Measurements from ENCODE around the gene CAMK1D.

CAMK1D gene

DNA sequence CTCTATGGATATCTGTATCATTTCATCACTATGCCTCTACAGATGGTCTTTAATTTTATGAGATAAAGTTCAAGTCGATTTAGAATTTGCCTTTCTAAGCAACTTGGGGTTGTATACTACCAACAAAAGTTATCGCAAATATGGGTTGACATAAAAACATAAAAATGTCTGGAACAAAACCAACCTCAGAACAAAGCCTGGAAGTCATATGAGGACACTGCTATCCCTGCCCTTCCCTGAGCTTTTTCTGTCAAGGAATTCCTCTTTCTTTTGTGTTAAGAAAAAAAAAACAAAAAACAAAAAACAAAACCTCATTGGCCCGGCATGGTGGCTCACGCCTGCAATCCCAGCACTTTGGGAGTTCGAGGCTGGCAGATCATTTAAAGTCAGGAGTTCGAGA, 319.3 kb downstream of the CAMK1D start:
- ATAC-seq, result no peak
- no peak for TF ChIP-seq GLIS3 (CRISPR knock-in tag; IDR thresholded peaks at IDR 0.05)
- no peak for TF ChIP-seq OSR1 (CRISPR knock-in tag; IDR thresholded peaks at IDR 0.05)
- TF ChIP-seq, protein P1, sequence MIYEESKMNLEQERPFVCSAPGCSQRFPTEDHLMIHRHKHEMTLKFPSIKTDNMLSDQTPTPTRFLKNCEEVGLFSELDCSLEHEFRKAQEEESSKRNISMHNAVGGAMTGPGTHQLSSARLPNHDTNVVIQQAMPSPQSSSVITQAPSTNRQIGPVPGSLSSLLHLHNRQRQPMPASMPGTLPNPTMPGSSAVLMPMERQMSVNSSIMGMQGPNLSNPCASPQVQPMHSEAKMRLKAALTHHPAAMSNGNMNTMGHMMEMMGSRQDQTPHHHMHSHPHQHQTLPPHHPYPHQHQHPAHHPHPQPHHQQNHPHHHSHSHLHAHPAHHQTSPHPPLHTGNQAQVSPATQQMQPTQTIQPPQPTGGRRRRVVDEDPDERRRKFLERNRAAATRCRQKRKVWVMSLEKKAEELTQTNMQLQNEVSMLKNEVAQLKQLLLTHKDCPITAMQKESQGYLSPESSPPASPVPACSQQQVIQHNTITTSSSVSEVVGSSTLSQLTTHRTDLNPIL (CRISPR knock-in tag; IDR thresholded peaks at IDR 0.05; ENCODE audit: low read depth), result no peak
- TF ChIP-seq, protein P2, sequence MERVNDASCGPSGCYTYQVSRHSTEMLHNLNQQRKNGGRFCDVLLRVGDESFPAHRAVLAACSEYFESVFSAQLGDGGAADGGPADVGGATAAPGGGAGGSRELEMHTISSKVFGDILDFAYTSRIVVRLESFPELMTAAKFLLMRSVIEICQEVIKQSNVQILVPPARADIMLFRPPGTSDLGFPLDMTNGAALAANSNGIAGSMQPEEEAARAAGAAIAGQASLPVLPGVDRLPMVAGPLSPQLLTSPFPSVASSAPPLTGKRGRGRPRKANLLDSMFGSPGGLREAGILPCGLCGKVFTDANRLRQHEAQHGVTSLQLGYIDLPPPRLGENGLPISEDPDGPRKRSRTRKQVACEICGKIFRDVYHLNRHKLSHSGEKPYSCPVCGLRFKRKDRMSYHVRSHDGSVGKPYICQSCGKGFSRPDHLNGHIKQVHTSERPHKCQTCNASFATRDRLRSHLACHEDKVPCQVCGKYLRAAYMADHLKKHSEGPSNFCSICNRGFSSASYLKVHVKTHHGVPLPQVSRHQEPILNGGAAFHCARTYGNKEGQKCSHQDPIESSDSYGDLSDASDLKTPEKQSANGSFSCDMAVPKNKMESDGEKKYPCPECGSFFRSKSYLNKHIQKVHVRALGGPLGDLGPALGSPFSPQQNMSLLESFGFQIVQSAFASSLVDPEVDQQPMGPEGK (CRISPR knock-in tag; IDR thresholded peaks at IDR 0.05; ENCODE audit: borderline replicate concordance), result no peak
- no peak for TF ChIP-seq CSDC2 (CRISPR knock-in tag; IDR thresholded peaks at IDR 0.05)
- TF ChIP-seq PPARA (CRISPR knock-in tag; IDR thresholded peaks at IDR 0.05; ENCODE audit: borderline replicate concordance), result no peak
- TF ChIP-seq TOX (CRISPR knock-in tag; IDR thresholded peaks at IDR 0.05; ENCODE audit: borderline replicate concordance), result no peak

DNA sequence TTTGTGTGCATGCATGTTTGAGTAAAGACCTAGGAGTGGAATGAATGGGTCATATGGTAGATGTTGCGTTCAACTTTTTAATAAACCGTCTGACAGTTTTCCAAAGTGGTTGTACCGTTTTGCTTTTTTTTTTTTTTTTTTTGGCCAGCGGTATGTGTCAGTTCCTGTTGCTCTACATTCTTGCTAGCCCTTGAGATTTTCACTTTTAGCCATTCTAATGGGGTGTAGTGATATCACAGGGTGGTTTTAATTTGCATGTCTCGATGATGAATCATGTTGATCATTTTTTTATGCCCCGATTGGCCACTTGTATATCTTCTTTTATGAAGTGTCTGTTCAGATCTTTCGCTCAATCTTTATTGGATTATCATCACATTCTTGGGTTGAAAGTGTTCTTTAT, 320.7 kb downstream of the CAMK1D start:
- TF ChIP-seq ARNTL (CRISPR knock-in tag; IDR thresholded peaks at IDR 0.05; ENCODE audit: borderline replicate concordance, low read depth) (no peak), ZNF70 (CRISPR knock-in tag; IDR thresholded peaks at IDR 0.05) (no peak), PPARA (CRISPR knock-in tag; IDR thresholded peaks at IDR 0.05; ENCODE audit: borderline replicate concordance) (no peak), OSR1 (CRISPR knock-in tag; IDR thresholded peaks at IDR 0.05) (no peak), ZC3H10 (CRISPR knock-in tag; IDR thresholded peaks at IDR 0.05) (no peak), SNAI2 (CRISPR knock-in tag; IDR thresholded peaks at IDR 0.05) (no peak), GLIS3 (CRISPR knock-in tag; IDR thresholded peaks at IDR 0.05) (no peak), ZNF565 (CRISPR knock-in tag; conservative IDR thresholded peaks at IDR 0.05; ENCODE audit: low read depth) (no peak)
- TF ChIP-seq, protein P3, sequence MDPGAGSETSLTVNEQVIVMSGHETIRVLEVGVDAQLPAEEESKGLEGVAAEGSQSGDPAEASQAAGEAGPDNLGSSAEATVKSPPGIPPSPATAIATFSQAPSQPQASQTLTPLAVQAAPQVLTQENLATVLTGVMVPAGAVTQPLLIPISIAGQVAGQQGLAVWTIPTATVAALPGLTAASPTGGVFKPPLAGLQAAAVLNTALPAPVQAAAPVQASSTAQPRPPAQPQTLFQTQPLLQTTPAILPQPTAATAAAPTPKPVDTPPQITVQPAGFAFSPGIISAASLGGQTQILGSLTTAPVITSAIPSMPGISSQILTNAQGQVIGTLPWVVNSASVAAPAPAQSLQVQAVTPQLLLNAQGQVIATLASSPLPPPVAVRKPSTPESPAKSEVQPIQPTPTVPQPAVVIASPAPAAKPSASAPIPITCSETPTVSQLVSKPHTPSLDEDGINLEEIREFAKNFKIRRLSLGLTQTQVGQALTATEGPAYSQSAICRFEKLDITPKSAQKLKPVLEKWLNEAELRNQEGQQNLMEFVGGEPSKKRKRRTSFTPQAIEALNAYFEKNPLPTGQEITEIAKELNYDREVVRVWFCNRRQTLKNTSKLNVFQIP (CRISPR knock-in tag; IDR thresholded peaks at IDR 0.05; ENCODE audit: borderline replicate concordance, low read depth), result no peak
- TF ChIP-seq, protein P4, sequence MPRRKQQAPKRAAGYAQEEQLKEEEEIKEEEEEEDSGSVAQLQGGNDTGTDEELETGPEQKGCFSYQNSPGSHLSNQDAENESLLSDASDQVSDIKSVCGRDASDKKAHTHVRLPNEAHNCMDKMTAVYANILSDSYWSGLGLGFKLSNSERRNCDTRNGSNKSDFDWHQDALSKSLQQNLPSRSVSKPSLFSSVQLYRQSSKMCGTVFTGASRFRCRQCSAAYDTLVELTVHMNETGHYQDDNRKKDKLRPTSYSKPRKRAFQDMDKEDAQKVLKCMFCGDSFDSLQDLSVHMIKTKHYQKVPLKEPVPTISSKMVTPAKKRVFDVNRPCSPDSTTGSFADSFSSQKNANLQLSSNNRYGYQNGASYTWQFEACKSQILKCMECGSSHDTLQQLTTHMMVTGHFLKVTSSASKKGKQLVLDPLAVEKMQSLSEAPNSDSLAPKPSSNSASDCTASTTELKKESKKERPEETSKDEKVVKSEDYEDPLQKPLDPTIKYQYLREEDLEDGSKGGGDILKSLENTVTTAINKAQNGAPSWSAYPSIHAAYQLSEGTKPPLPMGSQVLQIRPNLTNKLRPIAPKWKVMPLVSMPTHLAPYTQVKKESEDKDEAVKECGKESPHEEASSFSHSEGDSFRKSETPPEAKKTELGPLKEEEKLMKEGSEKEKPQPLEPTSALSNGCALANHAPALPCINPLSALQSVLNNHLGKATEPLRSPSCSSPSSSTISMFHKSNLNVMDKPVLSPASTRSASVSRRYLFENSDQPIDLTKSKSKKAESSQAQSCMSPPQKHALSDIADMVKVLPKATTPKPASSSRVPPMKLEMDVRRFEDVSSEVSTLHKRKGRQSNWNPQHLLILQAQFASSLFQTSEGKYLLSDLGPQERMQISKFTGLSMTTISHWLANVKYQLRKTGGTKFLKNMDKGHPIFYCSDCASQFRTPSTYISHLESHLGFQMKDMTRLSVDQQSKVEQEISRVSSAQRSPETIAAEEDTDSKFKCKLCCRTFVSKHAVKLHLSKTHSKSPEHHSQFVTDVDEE (CRISPR knock-in tag; IDR thresholded peaks at IDR 0.05), result no peak

DNA sequence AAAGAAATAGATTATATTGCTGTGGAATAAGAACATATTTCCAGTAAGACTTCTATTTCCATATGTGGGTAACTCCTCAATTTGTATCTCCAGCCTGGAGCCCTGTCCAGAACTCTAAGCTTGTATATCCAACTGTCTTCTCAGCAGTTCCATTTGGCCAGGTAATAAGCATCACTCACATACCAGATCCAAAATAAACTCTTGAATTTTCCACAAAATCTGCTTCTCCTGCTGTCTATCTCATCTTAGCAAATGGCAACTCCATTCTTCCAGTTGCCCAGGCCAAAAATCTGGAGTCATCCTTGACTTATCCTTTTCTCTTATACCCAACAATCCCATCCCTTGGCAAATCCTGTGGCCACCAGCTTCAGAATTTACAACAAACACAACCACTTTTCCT, 325.8 kb downstream of the CAMK1D start:
- TF ChIP-seq ESRRG (CRISPR knock-in tag; IDR thresholded peaks at IDR 0.05) (no peak), ISL1 (CRISPR knock-in tag; IDR thresholded peaks at IDR 0.05) (no peak), GLIS3 (CRISPR knock-in tag; IDR thresholded peaks at IDR 0.05) (no peak), ZNF8 (CRISPR knock-in tag; IDR thresholded peaks at IDR 0.05) (no peak), ZNF70 (CRISPR knock-in tag; IDR thresholded peaks at IDR 0.05) (no peak)
- TF ChIP-seq, protein P5, sequence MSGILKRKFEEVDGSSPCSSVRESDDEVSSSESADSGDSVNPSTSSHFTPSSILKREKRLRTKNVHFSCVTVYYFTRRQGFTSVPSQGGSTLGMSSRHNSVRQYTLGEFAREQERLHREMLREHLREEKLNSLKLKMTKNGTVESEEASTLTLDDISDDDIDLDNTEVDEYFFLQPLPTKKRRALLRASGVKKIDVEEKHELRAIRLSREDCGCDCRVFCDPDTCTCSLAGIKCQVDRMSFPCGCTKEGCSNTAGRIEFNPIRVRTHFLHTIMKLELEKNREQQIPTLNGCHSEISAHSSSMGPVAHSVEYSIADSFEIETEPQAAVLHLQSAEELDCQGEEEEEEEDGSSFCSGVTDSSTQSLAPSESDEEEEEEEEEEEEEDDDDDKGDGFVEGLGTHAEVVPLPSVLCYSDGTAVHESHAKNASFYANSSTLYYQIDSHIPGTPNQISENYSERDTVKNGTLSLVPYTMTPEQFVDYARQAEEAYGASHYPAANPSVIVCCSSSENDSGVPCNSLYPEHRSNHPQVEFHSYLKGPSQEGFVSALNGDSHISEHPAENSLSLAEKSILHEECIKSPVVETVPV (CRISPR knock-in tag; IDR thresholded peaks at IDR 0.05), result no peak
- TF ChIP-seq, protein P1 (CRISPR knock-in tag; IDR thresholded peaks at IDR 0.05; ENCODE audit: low read depth), result no peak
- ATAC-seq, result no peak

More for the DNA sequence above, 320.7 kb downstream of the CAMK1D start:
- ATAC-seq, result no peak

Data from SK-N-SH treated with all-trans-retinoic acid at 6 μM for 48 hours (cell line).